ENCODE data around the gene ZNF784. TPM values are rescaled to one million over a fixed set of nuclear protein-coding genes. Genes with fewer than 3 reads are reported as not detected.

ZNF784 gene
- total and polyA plus RNA-seq, 4 donors = 0.79 to 6.0 (median 3.8) TPM

- TF ChIP-seq RAD21 (IDR thresholded peaks at IDR 0.05) (no peak), GABPA (IDR thresholded peaks at IDR 0.05 in 1 of 2, conservative IDR thresholded peaks at IDR 0.05 in 1 of 2) (no peak), EGR1 (IDR thresholded peaks at IDR 0.05; ENCODE audit: low read depth in 2 of 2) (no peak), ATF3 (IDR thresholded peaks at IDR 0.05) (no peak), ZBTB33 (IDR thresholded peaks at IDR 0.05) (no peak)
- Histone ChIP-seq H3K27ac (ENCODE audit: low read depth in 1 of 2, low read length in 2 of 2) (no peak overlapping the region), H3K4me1 (ENCODE audit: control insufficient read depth in 4 of 4, insufficient read depth in 4 of 4, low read length in 3 of 4) (peaks cover 1 to 12% (median 8%) of the 10 kb centered on the region in 4 donors), H3K27me3 (ENCODE audit: control insufficient read depth in 4 of 4, insufficient read depth in 4 of 4, low read length in 3 of 4) (no peaks in the 10 kb centered on the region), H3K9ac (ENCODE audit: low read depth in 1 of 2, low read length in 2 of 2) (no peak overlapping the region), H3K4me3 (ENCODE audit: low read depth in 1 of 3, low read length in 3 of 3) (no peak overlapping the region), H3K9me3 (ENCODE audit: control insufficient read depth in 4 of 4, low read length in 3 of 4) (no peaks in the 10 kb centered on the region), H3K36me3 (ENCODE audit: control insufficient read depth in 4 of 4, insufficient read depth in 3 of 4, low read depth in 1 of 4, low read length in 3 of 4) (peaks cover 3 to 28% (median 12%) of the 10 kb centered on the region in 4 donors)
- 83% methylated on average over 3 of the region's 3 CpGs for WGBS
- no peak for DNase-seq (ENCODE audit: low spot score)
Measured at GRCh38 chr19:55596304-55596703, 28.1 kb downstream of the ZNF784 start.

- TF ChIP-seq JUND (IDR thresholded peaks at IDR 0.05) (no peak), ATF3 (IDR thresholded peaks at IDR 0.05) (no peak), GABPA (IDR thresholded peaks at IDR 0.05 in 1 of 2, conservative IDR thresholded peaks at IDR 0.05 in 1 of 2) (no peak), CTCF (IDR thresholded peaks at IDR 0.05; ENCODE audit: low read depth, low read length, missing input control) (no peak), MAX (IDR thresholded peaks at IDR 0.05) (no peak), REST (IDR thresholded peaks at IDR 0.05) (no peak), ZBTB33 (IDR thresholded peaks at IDR 0.05) (no peak), TAF1 (conservative IDR thresholded peaks at IDR 0.05) (no peak)
- Histone ChIP-seq H3K9me3 (ENCODE audit: control insufficient read depth in 4 of 4, low read length in 3 of 4) (no peaks in the 10 kb centered on the region), H3K4me3 (ENCODE audit: low read depth in 1 of 3, low read length in 3 of 3) (no peak overlapping the region), H3K9ac (ENCODE audit: low read depth in 1 of 2, low read length in 2 of 2) (no peak overlapping the region), H3K36me3 (ENCODE audit: control insufficient read depth in 4 of 4, insufficient read depth in 3 of 4, low read depth in 1 of 4, low read length in 3 of 4) (peaks cover 3 to 28% (median 12%) of the 10 kb centered on the region in 4 donors), H3K27me3 (ENCODE audit: control insufficient read depth in 4 of 4, insufficient read depth in 4 of 4, low read length in 3 of 4) (no peaks in the 10 kb centered on the region), H3K4me1 (ENCODE audit: control insufficient read depth in 4 of 4, insufficient read depth in 4 of 4, low read length in 3 of 4) (peaks cover 0 to 6% (median 1%) of the 10 kb centered on the region in 4 donors), H3K27ac (ENCODE audit: low read depth in 1 of 2, low read length in 2 of 2) (no peak overlapping the region)
- no peak for DNase-seq (ENCODE audit: low spot score)
- 94% methylated on average over 4 of the region's 4 CpGs for WGBS
Measured at GRCh38 chr19:55594996-55595545, 29.3 kb downstream of the ZNF784 start.
